H1 (cell line): Measurements from ENCODE around the gene SLC25A38. TPM values are rescaled to one million over a fixed set of nuclear protein-coding genes. Genes with fewer than 3 reads are reported as not detected.

Experiments
- CTCF ChIA-PET: fragments of 300-600 bp; sonication (Branson Sonifier 250); formaldehyde crosslinking; loops from one replicate; lab custom pipeline; 2021; ENCODE audit not compliant: partially characterized antibody; lab: Charles Lee
- POLR2A ChIA-PET: fragments of 300-600 bp; sonication (Branson Sonifier 250); formaldehyde crosslinking; loops from one replicate; lab custom pipeline; 2021; ENCODE audit warnings: inconsistent platforms; ENCODE audit not compliant: partially characterized antibody; lab: Charles Lee
- DNase-seq, 2 experiments: peaks; one replicate each; pipeline versions ENCODE4 v3.0.0 to v3.0.0-alpha.2; 2010 to 2022; ENCODE audit warnings: low spot score in 2 of 2, low read depth in 1 of 2, mixed read lengths in 1 of 2
- FAIRE-seq: peaks from 2 replicates; lab custom pipeline; 2011; peaks lifted over from hg19 to GRCh38; lab: Jason Lieb, UNC
- H2AFZ ChIP-seq: 2 replicates; pipeline ENCODE4 v1.8.1; 2012; ENCODE audit warnings: low read length, inconsistent platforms
- H2AK5ac ChIP-seq: 2 replicates; pipeline ENCODE4 v1.6.1; 2013; ENCODE audit warnings: low read depth, low read length
- H2BK120ac ChIP-seq: replicated peaks from 2 replicates; pipeline ENCODE3; 2013; ENCODE audit warnings: low read depth, low read length, inconsistent platforms
- H2BK12ac ChIP-seq: 2 replicates; pipeline ENCODE4 v1.6.1; 2013; ENCODE audit warnings: low read depth, low read length
- H2BK15ac ChIP-seq: 2 replicates; pipeline ENCODE4 v1.6.1; 2013; ENCODE audit warnings: low read length
- H2BK20ac ChIP-seq: 2 replicates; pipeline ENCODE4 v1.6.1; 2013; ENCODE audit warnings: low read length
- H2BK5ac ChIP-seq: 2 replicates; pipeline ENCODE4 v1.6.1; 2013; ENCODE audit warnings: low read depth, low read length
- H3K14ac ChIP-seq: 2 replicates; pipeline ENCODE4 v1.6.1; 2013; ENCODE audit warnings: inconsistent platforms; ENCODE audit not compliant: insufficient read length
- H3K18ac ChIP-seq: 2 replicates; pipeline ENCODE4 v1.6.1; 2013; ENCODE audit warnings: low read length; ENCODE audit errors: extremely low read depth
- H3K23ac ChIP-seq: 2 replicates; pipeline ENCODE4 v1.6.1; 2013; ENCODE audit warnings: inconsistent platforms; ENCODE audit not compliant: insufficient read length
- H3K23me2 ChIP-seq: 2 replicates; pipeline ENCODE4 v1.6.1; 2013; ENCODE audit warnings: low read depth, low read length
- H3K27ac ChIP-seq: 2 replicates; pipeline ENCODE4 v1.6.1; 2011; ENCODE audit warnings: low read depth, low read length, inconsistent platforms
- H3K27me3 ChIP-seq, 4 experiments: replicated peaks in 1 of 4; 1 replicate in 1 of 4; 2 replicates in 3 of 4; pipeline versions ENCODE4 v1.6.1 to v1.8.1; 2011 to 2013; ENCODE audit warnings: low read length in 3 of 4, mild to moderate bottlenecking in 3 of 4, inconsistent platforms in 2 of 4, mixed read lengths in 2 of 4, moderate library complexity in 1 of 4; ENCODE audit not compliant: control insufficient read depth in 3 of 4, insufficient read depth in 3 of 4; ENCODE audit errors: extremely low read depth in 1 of 4
- H3K36me3 ChIP-seq, 4 experiments: 2 replicates each; pipeline versions ENCODE4 v1.6.1 to v1.8.1; 2011 to 2013; ENCODE audit warnings: mild to moderate bottlenecking in 4 of 4, low read length in 3 of 4, moderate library complexity in 2 of 4, control low read depth in 1 of 4, inconsistent platforms in 1 of 4; ENCODE audit not compliant: insufficient read depth in 4 of 4, control insufficient read depth in 2 of 4
- H3K4ac ChIP-seq: replicated peaks from 2 replicates; pipeline ENCODE3; 2013; ENCODE audit warnings: low read length, low read depth, mixed read lengths, inconsistent platforms; ENCODE audit not compliant: insufficient read length
- H3K4me1 ChIP-seq, 4 experiments: replicated peaks in 1 of 4; 1 replicate in 1 of 4; 2 replicates in 3 of 4; pipeline versions ENCODE4 v1.6.1 to v1.8.1; 2011 to 2013; ENCODE audit warnings: low read length in 3 of 4, inconsistent platforms in 2 of 4, mixed read lengths in 1 of 4; ENCODE audit not compliant: insufficient read depth in 4 of 4, control insufficient read depth in 3 of 4
- H3K4me2 ChIP-seq, 2 experiments: 2 replicates each; pipeline versions ENCODE4 v1.6.1 to v1.8.1; 2011 to 2013; ENCODE audit warnings: low read depth in 2 of 2, low read length in 2 of 2, control low read depth in 1 of 2, inconsistent platforms in 1 of 2, mild to moderate bottlenecking in 1 of 2; ENCODE audit not compliant: insufficient read depth in 1 of 2
- H3K4me3 ChIP-seq, 4 experiments: fragments of 200-600, 300-600 bp in 1 of 4; sonication (generic), shearing (Covaris generic), sonication (Bioruptor Twin) in 1 of 4; 2 replicates each; pipeline versions ENCODE4 v1.5.1 to v1.8.1; 2011 to 2016; ENCODE audit warnings: low read length in 4 of 4, low read depth in 3 of 4, control low read depth in 2 of 4, inconsistent platforms in 2 of 4, mild to moderate bottlenecking in 2 of 4, mixed read lengths in 1 of 4, moderate library complexity in 1 of 4; ENCODE audit not compliant: insufficient read depth in 2 of 4; ENCODE audit errors: extremely low read depth in 1 of 4
- H3K56ac ChIP-seq: replicated peaks from 2 replicates; pipeline ENCODE3; 2013; ENCODE audit warnings: low read depth, mild to moderate bottlenecking, mixed read lengths, low read length, inconsistent platforms; ENCODE audit not compliant: insufficient read length
- H3K79me1 ChIP-seq: 2 replicates; pipeline ENCODE4 v1.6.1; 2013; ENCODE audit warnings: low read depth, low read length, control low read depth
- H3K79me2 ChIP-seq, 2 experiments: 2 replicates each; pipeline versions ENCODE4 v1.6.1 to v1.8.1; 2012 to 2013; ENCODE audit warnings: low read length in 2 of 2, mild to moderate bottlenecking in 2 of 2, inconsistent platforms in 1 of 2; ENCODE audit not compliant: insufficient read depth in 2 of 2, control insufficient read depth in 1 of 2
- H3K9ac ChIP-seq, 4 experiments: replicated peaks in 1 of 4; 1 replicate in 1 of 4; 2 replicates in 3 of 4; pipeline versions ENCODE4 v1.6.1 to v1.8.1; 2011 to 2013; ENCODE audit warnings: low read depth in 3 of 4, low read length in 3 of 4, control low read depth in 2 of 4, mild to moderate bottlenecking in 2 of 4, moderate library complexity in 2 of 4, inconsistent platforms in 1 of 4; ENCODE audit errors: extremely low read depth in 1 of 4
- H3K9me3 ChIP-seq, 2 experiments: 2 replicates each; pipeline versions ENCODE4 v1.6.1 to v1.8.1; 2012 to 2013; ENCODE audit warnings: mild to moderate bottlenecking in 2 of 2, moderate library complexity in 2 of 2, control low read depth in 1 of 2, inconsistent platforms in 1 of 2, low read depth in 1 of 2, low read length in 1 of 2, mixed read lengths in 1 of 2; ENCODE audit not compliant: insufficient read depth in 2 of 2
- H4K20me1 ChIP-seq, 2 experiments: replicated peaks in 1 of 2; 2 replicates each; pipeline versions ENCODE3 to v1.8.1; 2011 to 2013; ENCODE audit warnings: inconsistent platforms in 2 of 2, low read length in 2 of 2, mild to moderate bottlenecking in 1 of 2; ENCODE audit not compliant: insufficient read depth in 2 of 2, control insufficient read depth in 1 of 2
- H4K5ac ChIP-seq: 2 replicates; pipeline ENCODE4 v1.6.1; 2013; ENCODE audit warnings: low read length, low read depth, mixed read lengths, inconsistent platforms; ENCODE audit not compliant: insufficient read length
- H4K8ac ChIP-seq: 2 replicates; pipeline ENCODE4 v1.8.0; 2013; ENCODE audit warnings: mild to moderate bottlenecking, moderate library complexity, low read length, inconsistent platforms; ENCODE audit not compliant: insufficient read depth; ENCODE audit errors: extremely low read depth
- H4K91ac ChIP-seq: replicated peaks from 2 replicates; pipeline ENCODE3; 2013; ENCODE audit warnings: low read length, mixed read lengths, inconsistent platforms; ENCODE audit not compliant: insufficient read length
- POLR2A ChIP-seq, 2 experiments: IDR thresholded peaks; 1 replicate in 1 of 2; 2 replicates in 1 of 2; pipeline ENCODE4 v1.6.1; 2011; ENCODE audit warnings: low read depth in 2 of 2, low read length in 2 of 2, mild to moderate bottlenecking in 2 of 2; ENCODE audit errors: control extremely low read depth in 1 of 2
- POLR2AphosphoS5 ChIP-seq: IDR thresholded peaks from 2 replicates; pipeline ENCODE4 v1.6.1; 2011; ENCODE audit warnings: low read depth, low read length
- TAF1 ChIP-seq: IDR thresholded peaks from 2 replicates; pipeline ENCODE4 v1.6.1; 2011; ENCODE audit warnings: mild to moderate bottlenecking, low read depth, low read length
- WGBS, 2 experiments: shearing (Covaris generic) in 1 of 2; methylation state at CpG; one replicate each; pipeline versions ENCODE4 v1.1.6 to v1.1.7; 2013 to 2015; ENCODE audit warnings: low lambda C conversion rate in 2 of 2, mixed read lengths in 2 of 2, inconsistent platforms in 1 of 2, low coverage in 1 of 2, missing lambda C conversion rate in 1 of 2; ENCODE audit not compliant: insufficient replicate concordance in 2 of 2, insufficient coverage in 1 of 2, insufficient read length in 1 of 2; ENCODE audit errors: extremely low coverage in 1 of 2, missing lambda C conversion rate in 1 of 2; 5-methylcytosine and 5-hydroxymethylcytosine counted together
- polyA plus RNA-seq, 7 experiments: library from polyadenylated mRNA; depleted of rRNA in 3 of 7; stranded (reverse) in 5 of 7; unstranded in 2 of 7; fragments of >200 nt in 5 of 7; fragments of 200-250 nt in 2 of 7; gene quantifications; 1 replicate in 5 of 7; 2 replicates in 1 of 7; 4 replicates in 1 of 7; pipeline versions ENCODE4 v1.2.1 to v1.2.3, GENCODE V29; 2011 to 2013; ENCODE audit warnings: missing spikeins in 2 of 7, mixed read lengths in 2 of 7
- total RNA-seq: library from RNA; stranded (reverse); fragmentation: NEBNext Ultra II Directional; extraction: Animal tissue kit (Norgen Biotek cat#: 25700); gene quantifications from 2 replicates; pipeline ENCODE4 v1.2.1, GENCODE V29; 2021

SLC25A38 gene
- total and polyA plus RNA-seq, 2 of the 8 experiments (the other 6 are each of a cell fraction or from before 2014, with no cell fraction given) = 41.2 to 45.8 TPM

- no peak overlapping the region for H3K27ac ChIP-seq
- H3K4ac ChIP-seq = no peak overlapping the region
- H3K18ac ChIP-seq = no peak overlapping the region
- H4K20me1 ChIP-seq = peaks cover 22 to 23% of the 10 kb centered on the region in 2 experiments
- H3K14ac ChIP-seq = no peak overlapping the region
- CTCF ChIA-PET = interaction anchor here (3.0 kb wide), 1 partner anchor 13 kb away, joined by 10 read pairs; no protein-coding TSS in a partner anchor
- peak overlapping the region in 1 of 2 experiments; percentile 95; a peak in 1 of 4 replicates for H3K4me2 ChIP-seq
- peaks cover 8 to 38% of the 10 kb centered on the region in 2 experiments; a peak in 3 of 4 replicates for H3K79me2 ChIP-seq
- H3K9ac ChIP-seq = peak overlapping the region in 2 of 4 experiments; percentile 13 to 15; a peak in 2 of 7 replicates
- H2BK12ac ChIP-seq = no peak overlapping the region
- H3K4me1 ChIP-seq = peaks cover 6 to 10% (median 8%) of the 10 kb centered on the region in 4 experiments
- H2BK20ac ChIP-seq = no peak overlapping the region
- H3K23me2 ChIP-seq = peaks cover 8% of the 10 kb centered on the region
- H2BK15ac ChIP-seq = no peak overlapping the region
- H3K36me3 ChIP-seq = peaks cover 35 to 78% (median 56%) of the 10 kb centered on the region in 4 experiments
- H3K9me3 ChIP-seq = no peaks in the 10 kb centered on the region
- no peaks in the 10 kb centered on the region for H3K27me3 ChIP-seq
- no peak overlapping the region for H4K5ac ChIP-seq
- DNase-seq (no peak), FAIRE-seq (no peak)
- no peak overlapping the region for H2AK5ac ChIP-seq
- H3K23ac ChIP-seq = no peak overlapping the region
- no peak overlapping the region for H3K4me3 ChIP-seq
- no peak overlapping the region for H4K91ac ChIP-seq
- 0 out of 2 replicates have a peak, but pooled peaks cover 6% of the 10 kb centered on the region for H3K79me1 ChIP-seq
- TF ChIP-seq TAF1 (no peak), POLR2A (IDR thresholded peaks at IDR 0.05; ENCODE audit: control extremely low read depth in 1 of 2, low read depth in 2 of 2, low read length in 2 of 2) (peak in 1 of 2 experiments; percentile 42; a peak in 1 of 3 replicates), POLR2AphosphoS5 (peak; percentile 54)
- no peak overlapping the region for H4K8ac ChIP-seq
- no peak overlapping the region for H3K56ac ChIP-seq
- no peak overlapping the region for H2AFZ ChIP-seq
- 96% methylated on average over 6 of the region's 7 CpGs; no CpG with 5 or more reads in 1 of the 2 experiments for WGBS, 2 experiments
- POLR2A ChIA-PET = interaction anchor here (1.0 to 18.6 kb wide), 7 partner anchors 11 to 166 kb away, joined by 3 to 771 read pairs (median 5); partner anchors contain the start of genes RPSA and SLC25A38
- H2BK120ac ChIP-seq = no peak overlapping the region
- H2BK5ac ChIP-seq = no peak overlapping the region
Observed at GRCh38 chr3:39410893-39411292, 27.7 kb downstream of the SLC25A38 start.
